SK-N-SH (cell line): ENCODE measurements around the gene GNS.

Experiments
- CTCF ChIP-seq: fragments of 200-600 bp; sonication (generic); IDR thresholded peaks from 2 replicates; pipeline ENCODE4 v1.6.1; 2017; ENCODE audit warnings: antibody characterized with exemption, mild to moderate bottlenecking, moderate library complexity
- FOXJ3 ChIP-seq: sonication (generic); formaldehyde crosslinking; IDR thresholded peaks from 2 replicates; pipeline ENCODE4 v1.5.1; 2020; ENCODE audit warnings: mild to moderate bottlenecking, missing genetic modification reagents
- JUND ChIP-seq: IDR thresholded peaks from 2 replicates; pipeline ENCODE4 v1.4.0; 2012
- NRF1 ChIP-seq: IDR thresholded peaks from 2 replicates; pipeline ENCODE4 v1.6.1; 2012; ENCODE audit warnings: low read depth, mild to moderate bottlenecking, low read length
- SMC3 ChIP-seq: IDR thresholded peaks from 2 replicates; pipeline ENCODE4 v1.6.1; 2012; ENCODE audit warnings: low read depth, low read length, improper control_type of control experiment

GRCh38 chr12:64760808-64761573, 1.8 kb upstream of the GNS start:
- TF ChIP-seq FOXJ3 (no peak), JUND (no peak), CTCF (no peak), SMC3 (no peak), NRF1 (no peak)
